Measurements from ENCODE around the gene SORCS2.

SORCS2 gene

DNA sequence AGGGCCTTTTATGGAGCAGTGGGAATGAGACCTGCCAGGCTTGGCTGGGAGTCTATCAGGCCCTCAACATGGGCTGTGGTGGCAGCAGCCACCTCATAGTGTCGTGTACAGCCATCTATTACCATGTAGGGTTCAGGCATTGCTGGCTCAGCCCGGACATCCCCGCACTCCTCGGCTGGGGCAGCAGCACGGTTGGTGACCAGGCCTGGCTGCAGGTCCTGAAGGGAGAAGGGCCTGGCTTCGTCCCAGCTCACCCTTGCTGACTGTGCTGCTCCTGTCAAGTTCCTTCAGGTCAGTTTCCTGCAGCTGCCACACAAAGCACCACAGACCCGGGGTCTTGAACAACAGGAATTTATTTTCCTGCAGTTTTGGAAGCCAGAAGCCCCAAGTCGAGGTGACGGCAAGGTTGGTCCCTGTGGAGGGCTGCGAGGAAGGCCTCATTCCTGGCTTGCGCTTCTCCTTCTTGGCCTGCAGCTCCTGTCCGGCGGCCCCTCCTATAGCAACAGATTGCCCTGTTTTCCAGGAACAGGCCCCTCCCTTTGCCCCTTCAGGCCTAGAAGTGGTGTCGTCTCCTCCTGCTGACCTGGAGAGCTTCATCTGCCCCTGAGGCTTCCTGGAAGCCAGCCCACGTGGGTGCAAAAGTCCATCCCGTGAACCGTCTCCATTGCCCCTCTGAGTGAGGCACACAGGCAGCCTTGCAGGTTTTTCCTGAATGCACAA, 25.2 kb upstream of the SORCS2 start:
- TF ChIP-seq, protein P1, sequence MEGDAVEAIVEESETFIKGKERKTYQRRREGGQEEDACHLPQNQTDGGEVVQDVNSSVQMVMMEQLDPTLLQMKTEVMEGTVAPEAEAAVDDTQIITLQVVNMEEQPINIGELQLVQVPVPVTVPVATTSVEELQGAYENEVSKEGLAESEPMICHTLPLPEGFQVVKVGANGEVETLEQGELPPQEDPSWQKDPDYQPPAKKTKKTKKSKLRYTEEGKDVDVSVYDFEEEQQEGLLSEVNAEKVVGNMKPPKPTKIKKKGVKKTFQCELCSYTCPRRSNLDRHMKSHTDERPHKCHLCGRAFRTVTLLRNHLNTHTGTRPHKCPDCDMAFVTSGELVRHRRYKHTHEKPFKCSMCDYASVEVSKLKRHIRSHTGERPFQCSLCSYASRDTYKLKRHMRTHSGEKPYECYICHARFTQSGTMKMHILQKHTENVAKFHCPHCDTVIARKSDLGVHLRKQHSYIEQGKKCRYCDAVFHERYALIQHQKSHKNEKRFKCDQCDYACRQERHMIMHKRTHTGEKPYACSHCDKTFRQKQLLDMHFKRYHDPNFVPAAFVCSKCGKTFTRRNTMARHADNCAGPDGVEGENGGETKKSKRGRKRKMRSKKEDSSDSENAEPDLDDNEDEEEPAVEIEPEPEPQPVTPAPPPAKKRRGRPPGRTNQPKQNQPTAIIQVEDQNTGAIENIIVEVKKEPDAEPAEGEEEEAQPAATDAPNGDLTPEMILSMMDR (IDR thresholded peaks at IDR 0.05; ENCODE audit: control extremely low read depth, extremely low read depth, low read depth, missing control alignments): no peak
- ChIA-PET CTCF (no interaction called here), POLR2A (no interaction called here)
- DNase-seq (ENCODE audit: extremely low spot score): no peak

DNA sequence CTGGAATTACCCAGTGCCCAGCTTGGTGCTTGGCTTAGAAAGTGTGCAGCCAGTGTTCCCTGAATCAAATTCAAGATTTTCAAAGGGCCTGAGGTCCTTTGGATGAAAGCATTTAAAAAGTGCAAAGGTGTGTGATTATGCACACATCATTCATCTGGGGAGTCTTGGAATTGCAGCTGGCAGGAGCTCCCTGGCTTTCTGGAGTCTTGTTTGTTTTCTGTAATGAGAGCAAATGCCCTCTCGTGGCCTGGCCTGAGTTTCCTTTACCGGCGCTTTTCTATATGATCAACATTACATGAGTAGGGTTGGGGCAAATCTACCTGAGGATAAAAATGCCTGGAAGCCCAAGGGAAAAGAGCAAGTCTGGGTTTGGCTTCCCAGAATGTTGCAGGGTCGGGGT, 24.6 kb upstream of the SORCS2 start:
- DNase-seq (ENCODE audit: extremely low spot score): no peak
- TF ChIP-seq, protein P1 (IDR thresholded peaks at IDR 0.05; ENCODE audit: control extremely low read depth, extremely low read depth, low read depth, missing control alignments): no peak
- ChIA-PET POLR2A (no interaction called here), CTCF (no interaction called here)

DNA sequence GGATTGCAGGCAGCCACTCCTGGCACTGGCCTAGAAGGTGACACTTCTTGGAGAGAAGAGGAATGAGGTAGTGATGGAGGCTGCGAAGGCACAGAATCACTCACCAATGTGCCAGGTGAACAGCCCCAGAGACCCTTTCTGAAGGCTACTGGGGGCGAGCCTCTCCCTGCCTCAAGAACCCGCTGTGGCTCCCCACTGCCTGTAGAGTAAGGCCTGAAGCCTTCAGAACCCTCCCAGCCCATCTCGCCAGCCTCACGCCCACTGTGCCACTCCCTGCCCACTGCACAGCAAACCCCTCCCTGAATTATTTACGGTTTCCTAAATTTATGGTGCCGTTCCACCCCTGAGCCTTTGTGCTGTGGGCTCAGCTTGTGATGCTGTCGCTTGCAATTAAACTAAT, 24.2 kb upstream of the SORCS2 start:
- POLR2A ChIA-PET: no interaction called here
- no peak for DNase-seq (ENCODE audit: extremely low spot score)
- CTCF ChIA-PET: no interaction called here
- TF ChIP-seq, protein P1 (IDR thresholded peaks at IDR 0.05; ENCODE audit: control extremely low read depth, extremely low read depth, low read depth, missing control alignments): no peak

DNA sequence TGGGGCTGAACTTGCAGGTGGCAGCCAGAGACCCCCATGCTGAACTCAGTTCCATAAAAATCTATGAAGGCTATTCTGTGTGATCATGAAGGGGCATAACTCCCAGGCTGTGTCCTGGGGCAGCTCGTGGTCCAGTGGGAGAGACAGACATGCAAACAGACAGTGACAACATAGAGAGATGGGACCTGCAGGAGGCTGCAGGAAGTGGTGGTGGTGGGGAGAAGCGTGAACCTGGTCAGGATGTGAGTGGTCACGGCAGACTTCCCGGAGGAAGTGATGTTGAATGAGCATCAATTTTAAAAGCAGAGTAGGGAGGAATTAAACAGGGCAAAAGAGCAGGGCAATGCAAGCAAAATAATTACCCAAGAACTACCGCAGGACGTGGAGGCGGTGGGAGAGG, 23.2 kb upstream of the SORCS2 start:
- CTCF ChIA-PET: no interaction called here
- DNase-seq (ENCODE audit: extremely low spot score): no peak
- POLR2A ChIA-PET: no interaction called here
- TF ChIP-seq, protein P1 (IDR thresholded peaks at IDR 0.05; ENCODE audit: control extremely low read depth, extremely low read depth, low read depth, missing control alignments): no peak

DNA sequence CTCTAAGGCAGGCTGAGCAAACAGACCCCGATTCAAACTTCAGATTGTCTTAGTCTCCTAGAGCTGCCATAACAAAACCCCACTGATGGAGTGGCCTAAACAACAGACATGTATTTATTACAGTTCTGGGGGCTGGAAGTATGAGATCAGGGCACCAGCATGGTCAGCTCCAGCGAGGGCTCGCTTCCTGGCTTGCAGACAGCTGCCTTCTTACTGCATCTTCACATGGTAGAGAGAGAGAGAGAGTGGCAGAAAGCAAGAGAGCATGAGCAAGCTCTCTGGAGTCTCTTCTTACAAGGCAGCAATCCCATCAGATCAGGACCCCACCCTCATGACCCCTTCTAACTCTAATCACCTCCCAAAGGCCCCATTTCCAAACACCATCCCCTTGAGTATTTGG, 22.3 kb upstream of the SORCS2 start:
- TF ChIP-seq, protein P1 (IDR thresholded peaks at IDR 0.05; ENCODE audit: control extremely low read depth, extremely low read depth, low read depth, missing control alignments): no peak
- CTCF ChIA-PET: no interaction called here
- no peak for DNase-seq (ENCODE audit: extremely low spot score)
- POLR2A ChIA-PET: no interaction called here

DNA sequence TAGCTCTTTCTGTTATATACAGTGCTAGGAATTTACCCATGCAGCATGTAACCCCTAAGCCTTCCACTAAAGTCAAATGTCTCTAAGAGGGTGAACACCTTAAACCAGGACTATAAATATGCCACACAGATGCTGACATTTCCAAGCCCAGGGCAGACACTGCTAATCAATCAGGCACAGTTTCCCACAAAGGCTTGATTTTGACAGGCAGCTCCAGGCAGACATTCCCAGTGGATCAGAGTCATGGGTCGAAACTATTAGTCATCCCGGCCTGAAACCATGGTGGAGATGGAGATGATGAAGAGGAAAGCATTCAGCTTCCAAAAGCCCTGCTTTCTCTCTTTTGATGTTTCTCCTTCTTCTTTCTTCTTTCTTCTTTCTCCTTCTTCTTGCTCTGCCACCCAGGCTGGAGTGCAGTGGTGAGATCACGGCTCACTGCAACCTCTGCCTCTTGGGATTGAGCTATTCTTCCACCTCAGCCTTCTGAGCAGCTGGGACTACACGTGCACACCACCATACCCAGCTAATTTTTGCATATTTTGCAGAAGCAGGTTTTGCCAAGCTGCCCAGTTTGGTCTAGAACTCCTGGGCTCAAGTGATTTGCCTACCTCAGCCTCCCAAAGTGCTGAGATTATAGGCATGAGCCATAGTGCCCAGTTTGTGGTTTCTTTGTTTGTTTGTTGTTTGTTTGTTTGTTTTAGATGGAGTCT, 21.0 kb upstream of the SORCS2 start:
- POLR2A ChIA-PET: no interaction called here
- TF ChIP-seq, protein P1 (IDR thresholded peaks at IDR 0.05; ENCODE audit: control extremely low read depth, extremely low read depth, low read depth, missing control alignments): no peak
- CTCF ChIA-PET: no interaction called here
- no peak for DNase-seq (ENCODE audit: extremely low spot score)

Measured in GM10248 (cell line).